Lung (tissue), 12 donors: ENCODE measurements around the gene DYNLT5. TPM values are rescaled to one million over a fixed set of nuclear protein-coding genes. Genes with fewer than 3 reads are reported as not detected.
"Not testable (repeated sequence)": the region's sequence is repeated elsewhere in the genome, so short reads cannot be mapped to it uniquely, and the experiment has no call there.

Experiments
- ATAC-seq: fragments of 200-7000 bp; cut with Tn5 transposase; one replicate; pipeline ENCODE4 v1.9.1; 2020; ENCODE audit warnings: moderate number of reproducible peaks; ENCODE audit not compliant: insufficient read depth, low FRiP score
- DNase-seq, 3 donors: peaks; one replicate each; pipeline ENCODE4 v3.0.0-alpha.2; 2013 to 2017
- H3K27ac ChIP-seq, 2 donors: one replicate each; pipeline ENCODE4 v1.5.1; 2013; ENCODE audit warnings: mild to moderate bottlenecking in 2 of 2, moderate library complexity in 2 of 2, control low read depth in 1 of 2, inconsistent platforms in 1 of 2, low read depth in 1 of 2, low read length in 1 of 2
- H3K27me3 ChIP-seq, 3 donors: one replicate each; pipeline ENCODE4 v1.5.1; 2013; ENCODE audit warnings: low read length in 2 of 3; ENCODE audit not compliant: control insufficient read depth in 3 of 3, insufficient read depth in 3 of 3
- H3K36me3 ChIP-seq, 4 donors: one replicate each; pipeline ENCODE4 v1.5.1; 2013; ENCODE audit warnings: low read length in 4 of 4, mild to moderate bottlenecking in 1 of 4, moderate library complexity in 1 of 4; ENCODE audit not compliant: control insufficient read depth in 4 of 4, insufficient read depth in 4 of 4
- H3K4me1 ChIP-seq, 5 donors: one replicate each; pipeline ENCODE4 v1.5.1; 2013; ENCODE audit warnings: low read length in 5 of 5, mild to moderate bottlenecking in 2 of 5, moderate library complexity in 1 of 5; ENCODE audit not compliant: control insufficient read depth in 5 of 5, insufficient read depth in 5 of 5
- H3K4me3 ChIP-seq: one replicate; pipeline ENCODE4 v1.5.1; 2013; ENCODE audit warnings: mild to moderate bottlenecking, control low read depth, moderate library complexity
- H3K9ac ChIP-seq, 2 donors: one replicate each; pipeline ENCODE4 v1.5.1; 2013; ENCODE audit warnings: low read length in 2 of 2, control low read depth in 1 of 2; ENCODE audit not compliant: insufficient read depth in 1 of 2
- H3K9me3 ChIP-seq, 4 donors: one replicate each; pipeline ENCODE4 v1.5.1; 2013; ENCODE audit warnings: low read length in 3 of 4, mild to moderate bottlenecking in 1 of 4, moderate library complexity in 1 of 4; ENCODE audit not compliant: control insufficient read depth in 4 of 4, insufficient read depth in 3 of 4
- WGBS, 2 donors: extraction: QIAGEN DNeasy Blood & Tissue Kit; methylation state at CpG; one replicate each; pipeline ENCODE4 v1.1.7; 2013; 5-methylcytosine and 5-hydroxymethylcytosine counted together
- polyA plus RNA-seq, 2 donors: library from polyadenylated mRNA; stranded (reverse); fragments of 200-250 nt; gene quantifications; one replicate each; pipeline ENCODE4 v1.2.1, GENCODE V29; 2013
- total RNA-seq, 2 donors: library from RNA; depleted of rRNA in 1 of 2; stranded (reverse); fragments of >200 nt in 1 of 2; gene quantifications; one replicate each; pipeline ENCODE4 v1.2.1, GENCODE V29; 2014 to 2021
- TF ChIP-seq, protein P1 (sequence below): IDR thresholded peaks from 2 replicates; pipeline ENCODE4 v1.5.1; 2012; ENCODE audit warnings: mild to moderate bottlenecking; ENCODE audit errors: control extremely low read depth, extremely low read depth
- donor health status: control.
- donor health status: control.
- donor health status: Bipolar disorder and iron deficiency.
- donor health status: healthy.
- donor health status: DM: yes; HTN: yes; CAD: no.

The DYNLT5 gene
- total and polyA plus RNA-seq, 4 donors, result 3.0 to 29.3 (median 7.8) TPM

DNA sequence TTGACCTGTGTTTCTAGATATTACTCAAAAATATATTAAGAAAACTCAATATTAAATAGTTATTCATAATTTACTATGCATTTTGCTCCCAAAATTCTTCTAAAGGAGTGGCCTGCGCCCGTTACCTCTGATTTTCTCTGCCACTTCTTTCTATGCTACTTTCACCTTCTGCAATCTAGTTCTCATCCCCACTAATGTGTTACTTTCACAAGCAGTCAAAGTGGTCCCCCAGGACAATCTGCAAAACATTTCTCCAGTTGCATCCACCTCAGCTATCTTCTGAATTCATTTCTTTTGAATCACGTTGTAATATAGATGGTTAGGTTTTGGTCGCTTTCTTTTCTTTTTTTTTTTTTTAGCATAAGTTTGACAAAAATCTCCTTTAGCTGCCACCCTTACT, 35.4 kb downstream of the DYNLT5 start:
- 90 to 94% methylated on average over 4 of the region's 4 CpGs for WGBS, 2 donors
- no peak overlapping the region for H3K4me3 ChIP-seq
- no peaks in the 10 kb centered on the region for H3K27me3 ChIP-seq
- ATAC-seq (no peak), DNase-seq (no peak)
- no peak overlapping the region for H3K9ac ChIP-seq
- no peaks in the 10 kb centered on the region for H3K9me3 ChIP-seq
- H3K4me1 ChIP-seq, result no peaks in the 10 kb centered on the region
- H3K36me3 ChIP-seq, result no peaks in the 10 kb centered on the region
- H3K27ac ChIP-seq, result no peak overlapping the region
- TF ChIP-seq, protein P1, sequence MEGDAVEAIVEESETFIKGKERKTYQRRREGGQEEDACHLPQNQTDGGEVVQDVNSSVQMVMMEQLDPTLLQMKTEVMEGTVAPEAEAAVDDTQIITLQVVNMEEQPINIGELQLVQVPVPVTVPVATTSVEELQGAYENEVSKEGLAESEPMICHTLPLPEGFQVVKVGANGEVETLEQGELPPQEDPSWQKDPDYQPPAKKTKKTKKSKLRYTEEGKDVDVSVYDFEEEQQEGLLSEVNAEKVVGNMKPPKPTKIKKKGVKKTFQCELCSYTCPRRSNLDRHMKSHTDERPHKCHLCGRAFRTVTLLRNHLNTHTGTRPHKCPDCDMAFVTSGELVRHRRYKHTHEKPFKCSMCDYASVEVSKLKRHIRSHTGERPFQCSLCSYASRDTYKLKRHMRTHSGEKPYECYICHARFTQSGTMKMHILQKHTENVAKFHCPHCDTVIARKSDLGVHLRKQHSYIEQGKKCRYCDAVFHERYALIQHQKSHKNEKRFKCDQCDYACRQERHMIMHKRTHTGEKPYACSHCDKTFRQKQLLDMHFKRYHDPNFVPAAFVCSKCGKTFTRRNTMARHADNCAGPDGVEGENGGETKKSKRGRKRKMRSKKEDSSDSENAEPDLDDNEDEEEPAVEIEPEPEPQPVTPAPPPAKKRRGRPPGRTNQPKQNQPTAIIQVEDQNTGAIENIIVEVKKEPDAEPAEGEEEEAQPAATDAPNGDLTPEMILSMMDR, result no peak

DNA sequence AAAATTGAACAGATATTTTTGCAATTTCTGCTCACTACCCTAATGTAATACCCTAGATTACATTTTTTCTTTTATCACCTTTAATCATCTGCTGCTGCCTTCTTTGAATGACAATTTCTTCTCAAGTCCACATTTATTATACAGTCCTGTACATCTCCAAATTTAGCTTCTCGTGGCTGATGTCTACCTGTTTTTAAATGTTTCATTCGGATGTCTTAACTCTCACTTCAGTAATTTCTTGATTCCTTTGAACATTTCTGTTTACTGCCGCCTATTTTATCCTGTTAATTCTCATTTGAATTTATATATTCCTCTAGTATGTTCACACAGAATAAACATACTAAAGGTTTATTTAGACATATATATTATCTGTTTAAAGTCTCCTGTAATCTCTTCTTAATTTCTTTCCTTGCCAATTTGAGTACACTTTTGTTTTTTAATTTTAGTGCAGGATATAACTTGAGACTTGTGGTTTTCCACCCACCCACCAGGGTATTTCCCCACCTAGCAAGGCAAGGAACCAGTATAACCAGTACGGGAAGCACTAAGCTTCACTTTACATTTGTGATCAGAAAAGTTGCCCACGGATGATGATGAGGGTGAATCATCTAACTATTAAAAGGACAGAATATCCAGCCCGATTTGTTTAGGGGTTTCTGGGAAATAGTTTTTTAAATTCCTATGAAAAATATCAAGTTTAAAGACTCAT, 36.1 kb downstream of the DYNLT5 start:
- Histone ChIP-seq H3K27ac (no peak overlapping the region), H3K9me3 (no peaks in the 10 kb centered on the region), H3K9ac (no peak overlapping the region), H3K4me3 (no peak overlapping the region), H3K36me3 (no peaks in the 10 kb centered on the region), H3K4me1 (no peaks in the 10 kb centered on the region), H3K27me3 (no peaks in the 10 kb centered on the region)
- ATAC-seq (no peak), DNase-seq (no peak)
- TF ChIP-seq, protein P1, result no peak
- 63 to 66% methylated on average over 6 of the region's 6 CpGs for WGBS, 2 donors

DNA sequence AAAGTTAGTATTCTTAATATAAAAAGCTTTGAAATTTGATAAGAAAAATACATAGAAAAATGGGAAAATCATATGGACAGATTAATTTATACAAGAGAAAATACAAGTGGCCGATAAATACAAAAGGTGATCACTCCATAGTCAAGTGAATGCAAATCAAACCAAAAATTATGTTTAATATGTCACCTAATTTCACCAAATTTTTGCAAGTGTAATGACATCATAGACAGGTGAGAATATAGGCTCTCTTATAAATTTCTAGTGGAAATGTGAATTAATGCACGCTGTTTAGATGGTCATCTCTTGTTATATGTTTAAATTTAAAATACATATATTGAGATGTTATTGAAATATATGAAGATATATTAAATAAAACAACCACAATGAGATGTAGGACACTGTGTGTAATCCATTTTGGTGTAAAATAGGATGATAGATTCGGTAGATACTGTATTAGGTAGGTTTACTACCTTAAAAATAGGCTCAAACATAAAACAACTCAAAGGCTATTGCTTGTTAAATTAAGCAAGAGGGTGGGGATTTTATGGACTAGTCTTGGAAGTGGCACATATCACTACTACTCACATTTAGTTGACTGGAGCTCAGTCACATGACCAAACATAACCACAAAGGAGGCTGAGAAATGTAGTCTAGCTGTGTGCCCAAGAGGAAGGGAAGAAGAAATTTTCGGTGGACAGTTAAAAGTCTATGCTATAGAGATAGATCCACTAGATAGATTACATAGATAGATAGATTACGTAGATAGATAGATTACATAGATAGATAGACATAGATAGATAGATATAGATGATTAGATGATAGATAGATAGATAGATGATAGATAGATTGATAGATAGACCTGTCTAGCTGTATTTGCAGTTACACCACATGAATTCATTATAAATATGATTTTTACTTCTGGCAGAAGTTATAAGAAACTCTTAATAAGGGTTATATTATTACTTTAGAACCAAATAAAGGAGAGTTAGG, 39.7 kb downstream of the DYNLT5 start:
- no peak overlapping the region for H3K4me3 ChIP-seq
- H3K9ac ChIP-seq, result no peak overlapping the region
- no peaks in the 10 kb centered on the region for H3K9me3 ChIP-seq
- H3K27me3 ChIP-seq, result no peaks in the 10 kb centered on the region
- 87 to 92% methylated on average over 5 of the region's 5 CpGs for WGBS, 2 donors
- DNase-seq (no peak), ATAC-seq (no peak)
- H3K4me1 ChIP-seq, result no peaks in the 10 kb centered on the region
- no peaks in the 10 kb centered on the region for H3K36me3 ChIP-seq
- no peak overlapping the region for H3K27ac ChIP-seq
- TF ChIP-seq, protein P1, result no peak

DNA sequence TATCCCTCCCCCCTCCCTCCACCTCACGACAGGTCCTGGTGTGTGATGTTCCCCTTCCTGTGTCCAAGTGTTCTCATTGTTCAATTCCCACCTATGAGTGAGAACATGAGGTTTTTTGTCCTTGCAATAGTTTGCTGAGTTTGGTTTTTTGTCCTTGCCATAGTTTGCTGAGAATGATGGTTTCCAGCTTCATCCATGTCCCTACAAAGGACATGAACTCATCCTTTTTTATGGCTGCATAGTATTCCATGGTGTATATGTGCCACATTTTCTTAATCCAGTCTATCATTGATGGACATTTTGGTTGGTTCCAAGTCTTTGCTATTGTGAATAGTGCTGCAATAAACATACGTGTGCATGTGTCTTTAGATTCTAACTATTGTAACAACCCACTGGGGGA, 43.6 kb downstream of the DYNLT5 start:
- H3K27me3 ChIP-seq, H3K4me1 ChIP-seq, H3K9ac ChIP-seq, ATAC-seq, H3K36me3 ChIP-seq, H3K4me3 ChIP-seq, H3K27ac ChIP-seq, DNase-seq, H3K9me3 ChIP-seq: not testable (repeated sequence)
- 94 to 96% methylated on average over 2 of the region's 2 CpGs for WGBS, 2 donors
